Measurements from ENCODE around the gene DNPEP. TPM values are rescaled to one million over a fixed set of nuclear protein-coding genes. Genes with fewer than 3 reads are reported as not detected.

The DNPEP gene
- total and polyA plus RNA-seq, 2 of the 8 experiments (the other 6 are each of a cell fraction or from before 2014, with no cell fraction given), result 59.8 to 109 TPM

DNA sequence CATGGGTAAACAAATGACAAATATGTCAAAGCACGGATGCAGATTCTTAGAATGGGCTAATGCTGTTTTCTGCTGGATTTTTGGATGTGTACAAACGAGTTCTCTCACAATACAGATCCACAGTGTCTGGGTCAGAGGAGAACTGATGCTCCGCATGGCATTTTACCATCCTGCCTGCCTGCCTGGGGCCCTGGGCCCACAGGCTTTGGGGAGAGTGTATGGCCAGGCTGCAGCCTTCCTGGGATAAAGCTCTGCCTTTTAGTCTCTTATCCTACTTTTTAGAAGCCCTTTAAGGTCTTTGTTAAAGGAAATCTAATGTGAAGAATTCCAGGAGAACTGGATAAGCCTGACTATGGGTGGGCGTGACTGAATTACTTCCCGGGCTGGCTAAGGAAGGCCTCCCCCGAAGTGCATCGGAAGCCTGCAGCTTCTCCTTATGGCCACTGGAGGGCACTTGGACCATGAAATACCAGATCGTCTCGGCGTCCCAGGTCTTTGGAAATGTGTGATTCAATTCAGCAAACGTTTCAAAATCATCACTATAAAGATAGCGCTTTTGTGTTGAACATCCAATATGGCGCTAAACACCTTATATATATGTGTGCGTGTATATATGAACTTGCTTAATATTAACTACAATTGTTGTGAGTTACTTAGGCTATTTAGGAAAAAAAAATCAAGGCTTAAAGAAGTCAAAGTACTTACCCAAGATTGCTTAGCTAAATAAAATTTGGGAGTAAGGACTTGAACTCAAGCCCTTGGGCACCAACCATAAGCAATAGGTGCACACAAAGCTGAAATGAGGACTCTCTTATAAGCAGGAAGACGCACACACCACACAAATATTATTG lies 15.2 kb upstream of the DNPEP start:
- Histone ChIP-seq H2AFZ (ENCODE audit: low read length) (no peak overlapping the region), H3K4ac (replicated peaks; ENCODE audit: insufficient read length, low read depth, low read length) (no peak overlapping the region), H3K36me3 (ENCODE audit: control insufficient read depth in 2 of 4, insufficient read depth in 4 of 4, low read length in 3 of 4) (no peaks in the 10 kb centered on the region), H3K4me2 (ENCODE audit: insufficient read depth in 1 of 2, low read depth in 2 of 2, low read length in 2 of 2) (peak overlapping the region in 1 of 2 experiments; percentile 9; a peak in 1 of 4 replicates), H3K4me3 (ENCODE audit: extremely low read depth in 1 of 4, insufficient read depth in 2 of 4, low read depth in 3 of 4, low read length in 4 of 4) (no peak overlapping the region), H4K5ac (ENCODE audit: insufficient read length, low read depth, low read length) (no peak overlapping the region), H3K9me3 (ENCODE audit: insufficient read depth in 2 of 2, low read depth in 1 of 2, low read length in 1 of 2) (no peaks in the 10 kb centered on the region), H3K9ac (replicated peaks in 1 of 4; ENCODE audit: extremely low read depth in 1 of 4, low read depth in 3 of 4, low read length in 3 of 4) (no peak overlapping the region), H3K4me1 (replicated peaks in 1 of 4; ENCODE audit: control insufficient read depth in 3 of 4, insufficient read depth in 4 of 4, low read length in 3 of 4) (peaks cover 3 to 22% (median 8%) of the 10 kb centered on the region in 4 experiments), H4K8ac (ENCODE audit: extremely low read depth, insufficient read depth, low read length) (peak overlapping the region; percentile 29; the same call in 1 of the 2 replicates), H3K23ac (ENCODE audit: insufficient read length) (no peak overlapping the region), H2BK20ac (ENCODE audit: low read length) (peak overlapping the region; percentile 34; the same call in 1 of the 2 replicates), H3K27me3 (replicated peaks in 1 of 4; ENCODE audit: control insufficient read depth in 3 of 4, extremely low read depth in 1 of 4, insufficient read depth in 3 of 4, low read length in 3 of 4) (peaks cover 0 to 2% (median 0%) of the 10 kb centered on the region in 4 experiments; a peak in 1 of 7 replicates), H3K79me2 (ENCODE audit: control insufficient read depth in 1 of 2, insufficient read depth in 2 of 2, low read length in 2 of 2) (no peaks in the 10 kb centered on the region), H2BK12ac (ENCODE audit: low read depth, low read length) (no peak overlapping the region), H4K20me1 (replicated peaks in 1 of 2; ENCODE audit: control insufficient read depth in 1 of 2, insufficient read depth in 2 of 2, low read length in 2 of 2) (no peaks in the 10 kb centered on the region), H2BK120ac (replicated peaks; ENCODE audit: low read depth, low read length) (no peak overlapping the region), H3K56ac (replicated peaks; ENCODE audit: insufficient read length, low read depth, low read length) (no peak overlapping the region), H3K79me1 (ENCODE audit: low read depth, low read length) (no peaks in the 10 kb centered on the region), H2BK5ac (ENCODE audit: low read depth, low read length) (no peak overlapping the region), H3K18ac (ENCODE audit: extremely low read depth, low read length) (no peak overlapping the region), H3K23me2 (ENCODE audit: low read depth, low read length) (no peaks in the 10 kb centered on the region), H4K91ac (replicated peaks; ENCODE audit: insufficient read length, low read length) (no peak overlapping the region), H2BK15ac (ENCODE audit: low read length) (no peak overlapping the region), H3K14ac (ENCODE audit: insufficient read length) (no peak overlapping the region), H3K27ac (ENCODE audit: low read depth, low read length) (no peak overlapping the region), H2AK5ac (ENCODE audit: low read depth, low read length) (no peak overlapping the region)
- CTCF ChIA-PET (ENCODE audit: partially characterized antibody), result interaction anchor here (0.6 to 13.0 kb wide), 43 partner anchors 9 to 277 kb away, joined by 3 to 407 read pairs (median 6); partner anchors contain the start of genes DES, DNPEP, GMPPA and SPEG
- TF ChIP-seq RAD21 (IDR thresholded peaks at IDR 0.05 in 1 of 2, conservative IDR thresholded peaks at IDR 0.05 in 1 of 2; ENCODE audit: low read depth in 2 of 2, low read length in 2 of 2), result peak; percentile 94 to 96
- TF ChIP-seq, protein P1, sequence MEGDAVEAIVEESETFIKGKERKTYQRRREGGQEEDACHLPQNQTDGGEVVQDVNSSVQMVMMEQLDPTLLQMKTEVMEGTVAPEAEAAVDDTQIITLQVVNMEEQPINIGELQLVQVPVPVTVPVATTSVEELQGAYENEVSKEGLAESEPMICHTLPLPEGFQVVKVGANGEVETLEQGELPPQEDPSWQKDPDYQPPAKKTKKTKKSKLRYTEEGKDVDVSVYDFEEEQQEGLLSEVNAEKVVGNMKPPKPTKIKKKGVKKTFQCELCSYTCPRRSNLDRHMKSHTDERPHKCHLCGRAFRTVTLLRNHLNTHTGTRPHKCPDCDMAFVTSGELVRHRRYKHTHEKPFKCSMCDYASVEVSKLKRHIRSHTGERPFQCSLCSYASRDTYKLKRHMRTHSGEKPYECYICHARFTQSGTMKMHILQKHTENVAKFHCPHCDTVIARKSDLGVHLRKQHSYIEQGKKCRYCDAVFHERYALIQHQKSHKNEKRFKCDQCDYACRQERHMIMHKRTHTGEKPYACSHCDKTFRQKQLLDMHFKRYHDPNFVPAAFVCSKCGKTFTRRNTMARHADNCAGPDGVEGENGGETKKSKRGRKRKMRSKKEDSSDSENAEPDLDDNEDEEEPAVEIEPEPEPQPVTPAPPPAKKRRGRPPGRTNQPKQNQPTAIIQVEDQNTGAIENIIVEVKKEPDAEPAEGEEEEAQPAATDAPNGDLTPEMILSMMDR (IDR thresholded peaks at IDR 0.05; ENCODE audit: control extremely low read depth in 1 of 3, insufficient read depth in 1 of 3, low read depth in 1 of 3, low read length in 3 of 3), result peak; percentile 85 to 96 (median 93)
- no peak for TF ChIP-seq BRCA1 (IDR thresholded peaks at IDR 0.05; ENCODE audit: low read depth, low read length)
- TF ChIP-seq SP4 (IDR thresholded peaks at IDR 0.05; ENCODE audit: low read length), result no peak
- no peak for TF ChIP-seq CHD1 (IDR thresholded peaks at IDR 0.05; ENCODE audit: low read depth, low read length)
- WGBS, 2 experiments (ENCODE audit: extremely low coverage in 1 of 2, insufficient coverage in 1 of 2, insufficient read length in 1 of 2, insufficient replicate concordance in 2 of 2, low coverage in 1 of 2, low lambda C conversion rate in 2 of 2, missing lambda C conversion rate in 1 of 2), result 23% methylated on average over 15 of the region's 15 CpGs; no CpG with 5 or more reads in 1 of the 2 experiments
- POLR2A ChIA-PET (ENCODE audit: partially characterized antibody), result interaction anchor here (0.6 to 3.7 kb wide), 11 partner anchors 10 to 127 kb away, joined by 3 to 30 read pairs (median 4); partner anchors contain the start of genes DES, DNPEP and SPEG
- peak in 1 of 2 experiments; percentile 67 for DNase-seq (ENCODE audit: low read depth in 1 of 2, low spot score in 2 of 2)
- peak; percentile 92 for FAIRE-seq

Measured in H1 (cell line).